SHP77 (cell line): ENCODE data around the gene GNAQ.

ENCODE experiments used
- DNase-seq, 2 experiments: peaks; one replicate each; lab custom pipeline; 2025; lab: John Stamatoyannopoulos, UW

The GNAQ gene

DNA sequence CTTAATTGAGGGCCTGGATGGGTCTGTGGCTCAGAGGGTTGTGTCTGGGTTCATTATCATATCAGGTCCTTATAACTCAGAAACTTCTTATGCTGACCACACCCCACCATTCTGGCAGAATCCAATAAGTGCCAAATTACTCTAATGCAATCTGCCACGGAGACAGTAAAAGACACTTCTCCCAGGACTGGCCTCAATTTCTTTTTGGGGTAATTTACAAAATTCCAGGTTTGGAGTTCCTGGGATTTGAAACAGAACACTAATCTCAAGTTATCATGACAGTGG is 187.8 kb downstream of the GNAQ start:
- DNase-seq, result no peak

DNA sequence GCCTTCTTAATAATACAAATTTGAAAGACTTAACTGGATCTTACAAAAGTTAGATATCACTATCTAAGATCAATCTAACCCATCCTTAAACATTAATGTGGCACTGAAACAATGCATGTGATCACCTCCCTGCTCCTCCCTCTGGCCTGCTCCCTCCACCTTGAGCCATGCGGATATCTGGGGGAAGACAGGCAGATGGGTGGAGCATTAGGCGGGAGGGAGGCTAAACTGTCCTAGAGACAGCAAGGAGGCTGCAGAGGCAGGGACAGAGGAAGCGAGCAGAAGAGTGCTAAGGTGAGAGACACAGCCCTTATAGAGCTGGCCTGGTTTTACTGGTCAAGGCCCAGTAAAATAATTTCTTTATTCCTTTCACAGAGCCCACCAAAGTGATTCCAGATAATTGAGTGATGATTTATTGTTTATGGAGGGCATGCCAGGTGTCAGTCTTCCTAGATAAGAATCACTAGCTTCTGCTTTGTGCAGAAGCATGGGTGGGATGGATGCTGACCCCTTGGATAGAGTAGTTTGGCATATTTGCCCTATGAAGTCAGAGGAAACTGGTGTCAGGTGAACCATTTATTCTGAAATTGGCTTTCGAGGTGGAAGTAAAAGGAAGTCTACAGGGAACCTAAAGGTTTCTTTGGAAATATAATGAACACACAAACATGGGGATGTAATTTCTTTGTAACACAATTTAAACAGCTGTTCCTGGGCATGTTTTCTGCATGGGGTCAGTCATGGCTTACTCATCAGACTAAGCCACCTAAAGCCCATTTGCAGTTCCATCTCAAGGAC is 188.3 kb downstream of the GNAQ start:
- no peak for DNase-seq

DNA sequence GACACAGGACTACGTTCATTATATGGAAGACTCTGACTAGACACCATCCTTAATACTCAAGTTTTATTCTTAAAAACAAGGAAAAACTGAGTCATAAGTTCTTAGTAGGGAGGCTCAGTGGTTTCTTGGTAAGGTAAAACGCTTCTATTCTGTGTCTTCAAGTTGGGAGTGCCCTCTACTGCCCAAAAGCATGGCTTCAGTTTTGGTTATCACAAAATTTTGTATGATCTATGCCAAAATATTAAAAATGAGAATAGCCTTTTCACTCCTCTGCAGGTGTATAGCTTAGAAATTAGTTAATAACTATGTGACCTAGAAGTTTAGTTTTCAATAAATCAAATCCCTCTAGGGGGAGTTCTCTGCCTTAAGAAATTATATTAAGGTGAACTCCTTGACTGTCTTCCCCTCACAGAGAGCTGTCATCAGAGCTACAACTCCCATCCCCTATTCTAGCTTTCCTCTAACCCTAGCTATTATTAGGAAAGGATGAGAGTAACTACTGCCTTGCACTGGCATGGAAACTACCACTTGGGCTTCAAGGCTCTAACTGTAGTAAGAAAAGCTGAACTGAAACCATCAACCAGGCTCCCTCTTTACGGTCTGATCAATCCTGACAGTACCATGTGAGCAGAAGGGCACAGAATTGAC is 189.7 kb downstream of the GNAQ start:
- no peak for DNase-seq

DNA sequence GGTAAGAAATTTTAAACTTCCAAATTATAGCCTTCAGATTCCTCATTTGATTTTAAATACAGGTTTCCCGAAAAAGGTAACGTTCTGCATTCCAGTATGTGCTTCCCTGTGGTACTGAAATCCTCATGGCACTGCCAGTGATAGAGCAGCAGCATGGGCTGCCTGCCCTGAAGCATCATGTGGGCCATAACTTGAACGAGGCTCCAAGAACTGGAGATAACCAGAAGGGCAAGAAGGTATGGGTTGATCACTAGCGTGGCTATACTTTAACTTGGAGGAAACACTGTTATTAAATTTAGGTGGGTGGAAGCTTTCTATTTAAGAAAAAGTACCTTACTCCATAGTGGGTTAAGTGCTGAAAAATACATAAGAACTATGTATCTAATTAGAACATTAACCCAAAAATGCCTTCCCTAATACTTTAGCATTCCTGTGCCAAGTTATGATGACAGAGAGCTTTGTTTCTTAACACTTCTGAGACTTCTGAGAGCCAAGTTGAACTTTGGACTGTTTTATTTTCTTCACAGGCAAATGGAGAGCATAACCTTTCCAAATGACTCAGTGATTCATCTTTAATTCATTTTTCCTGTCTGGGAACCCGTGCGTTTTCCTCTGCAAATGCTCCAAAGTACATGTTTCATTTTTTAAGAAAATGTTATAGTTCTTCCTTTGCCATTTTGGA is 192.0 kb downstream of the GNAQ start:
- DNase-seq, result no peak

DNA sequence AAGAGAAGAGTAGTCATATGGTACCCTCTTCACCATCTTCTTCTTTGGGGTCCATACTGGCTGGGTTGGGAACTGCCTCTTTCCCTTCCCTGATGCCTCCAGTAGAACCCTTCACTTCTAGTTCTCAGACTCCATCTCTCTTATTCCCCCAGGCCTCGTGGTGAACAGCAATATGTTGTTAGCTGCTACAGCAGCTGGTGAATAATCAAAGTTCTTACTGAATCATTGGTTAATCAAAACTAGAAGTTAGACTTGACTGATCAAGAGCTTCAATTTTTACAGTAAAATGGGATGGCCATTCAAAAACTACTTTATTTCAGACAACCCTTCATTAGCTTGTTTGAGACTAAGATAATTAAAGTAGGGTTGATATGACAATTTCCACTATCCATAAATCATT is 192.6 kb downstream of the GNAQ start:
- no peak for DNase-seq

DNA sequence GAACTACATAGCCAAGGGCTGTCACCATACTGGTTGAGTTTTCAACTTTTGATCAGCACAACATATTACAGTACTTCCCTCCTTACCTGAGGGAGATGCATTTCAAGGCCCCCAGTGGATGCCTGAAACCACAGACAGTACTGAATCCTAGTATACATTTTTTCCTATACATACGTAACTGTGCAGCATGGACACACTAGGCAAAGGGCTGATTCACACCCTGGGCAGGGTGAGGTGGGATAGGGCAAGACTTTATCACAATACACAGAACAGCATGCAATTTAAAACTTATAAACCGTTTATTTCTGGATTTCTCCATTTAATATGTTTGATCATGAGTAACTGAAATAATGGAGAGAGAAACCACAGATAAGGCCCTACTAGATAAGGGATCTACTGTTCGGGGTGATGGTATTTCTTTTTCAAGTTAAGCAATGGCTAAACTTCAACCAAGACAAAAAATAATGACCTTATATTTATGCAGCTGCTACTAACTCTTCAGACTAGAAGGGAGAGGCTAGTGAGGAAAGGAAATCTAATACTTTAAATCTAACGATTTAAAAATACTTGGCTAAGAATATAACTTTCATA is 196.6 kb downstream of the GNAQ start:
- no peak for DNase-seq

DNA sequence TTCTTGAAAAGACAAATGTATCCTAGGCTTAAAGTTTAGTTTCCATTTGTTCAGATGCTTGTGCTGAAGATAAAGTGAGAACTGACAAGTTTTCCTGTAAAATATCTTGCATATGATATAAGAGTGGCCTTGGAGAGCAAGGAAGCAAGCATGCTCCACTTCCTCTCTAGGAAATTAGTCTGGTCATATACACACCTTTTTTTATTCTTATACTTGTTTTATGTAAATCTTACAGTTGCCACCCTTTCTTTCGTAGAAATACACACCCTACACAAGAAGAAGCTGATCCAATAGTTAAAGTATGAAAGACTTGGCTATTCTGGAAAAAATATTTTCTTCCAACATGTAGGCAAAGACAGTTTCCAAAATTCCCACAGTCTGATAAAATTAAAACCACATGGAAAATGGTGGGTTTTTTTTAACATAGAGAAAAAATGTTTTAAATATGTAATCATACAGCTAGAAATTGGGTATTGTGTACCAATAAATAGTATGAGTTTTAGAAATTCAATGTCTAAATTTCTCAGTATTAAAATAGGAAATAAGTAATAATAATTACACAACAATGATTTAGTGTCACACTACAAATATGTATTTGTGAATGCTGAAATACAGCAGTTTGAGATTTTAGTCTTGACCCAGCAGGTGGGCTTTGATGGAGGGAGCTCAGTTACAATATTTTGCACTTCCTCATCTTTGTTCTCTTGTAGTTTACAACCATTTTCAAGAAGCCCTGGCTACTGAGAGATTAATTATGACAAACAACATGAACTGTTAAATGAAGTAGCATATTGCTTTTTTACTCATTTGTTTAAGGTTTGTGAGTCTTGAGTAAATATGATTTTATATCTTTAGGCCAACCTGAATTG is 197.8 kb downstream of the GNAQ start:
- DNase-seq, result no peak

DNA sequence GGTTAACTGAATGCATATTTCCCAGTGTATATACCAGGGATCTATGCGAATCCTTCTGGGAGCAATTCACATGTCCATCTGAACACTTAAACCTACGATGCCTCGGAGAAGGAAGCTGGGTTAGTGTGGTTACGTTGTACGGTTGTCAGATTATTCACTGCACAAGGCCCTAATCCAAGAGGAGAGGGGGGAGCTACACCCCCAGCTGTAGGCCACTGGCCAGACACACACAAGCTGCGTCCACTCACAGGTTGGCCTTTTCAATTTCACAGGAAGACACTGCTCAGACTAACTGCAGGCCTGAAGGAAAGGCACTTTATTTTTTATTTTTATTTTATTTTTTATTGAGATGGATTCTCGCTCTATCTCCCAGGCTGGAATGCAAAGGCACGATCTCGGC is 199.0 kb downstream of the GNAQ start:
- DNase-seq, result no peak

DNA sequence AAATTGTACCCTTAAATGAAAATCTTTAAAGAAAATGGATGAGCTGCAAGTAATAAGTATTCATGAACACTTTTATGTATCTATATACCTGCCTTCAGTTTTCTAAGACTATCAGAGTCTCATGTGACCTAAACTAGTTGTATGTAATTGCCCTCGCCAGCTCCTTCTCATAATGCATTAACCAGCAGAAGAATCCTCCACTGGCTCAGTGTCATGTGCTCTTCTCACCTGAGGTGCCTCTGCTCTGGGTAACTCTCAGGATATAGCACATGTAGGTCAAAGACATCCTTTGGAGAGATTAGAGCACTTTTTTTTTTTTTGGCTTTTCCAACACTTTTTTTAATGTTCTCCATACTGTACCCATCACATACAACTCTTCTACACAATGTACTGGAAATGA is 199.8 kb downstream of the GNAQ start:
- DNase-seq, result no peak

DNA sequence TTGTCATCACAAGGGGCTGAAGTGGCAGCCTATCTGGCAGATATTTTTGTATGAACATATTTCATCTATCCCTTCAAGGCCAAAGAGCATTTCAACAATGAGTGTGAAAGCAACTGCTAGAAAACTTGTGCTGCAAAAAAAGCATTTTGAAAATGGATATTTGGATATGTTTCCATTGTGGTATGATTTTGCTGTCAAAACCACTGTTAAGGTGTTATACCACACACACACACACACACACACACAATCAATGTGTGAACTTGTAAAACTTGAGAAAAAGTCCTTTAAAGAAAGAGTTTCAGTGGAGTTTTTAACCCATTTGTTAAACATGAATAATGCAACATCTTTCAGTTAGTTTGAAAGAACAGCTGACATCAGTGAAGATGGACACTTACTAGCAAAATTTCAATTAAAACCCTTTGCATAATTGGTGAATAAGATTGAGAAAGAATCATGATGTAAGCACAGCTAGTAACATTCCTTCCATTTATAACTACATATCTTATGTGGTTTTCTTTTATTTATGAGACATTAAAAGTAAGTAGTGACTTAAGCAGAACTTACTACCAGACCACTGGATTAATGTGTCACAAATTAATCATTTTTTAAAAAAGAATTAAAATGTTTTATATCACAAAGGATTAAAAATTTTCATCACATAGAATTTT is 200.9 kb downstream of the GNAQ start:
- DNase-seq, result no peak

DNA sequence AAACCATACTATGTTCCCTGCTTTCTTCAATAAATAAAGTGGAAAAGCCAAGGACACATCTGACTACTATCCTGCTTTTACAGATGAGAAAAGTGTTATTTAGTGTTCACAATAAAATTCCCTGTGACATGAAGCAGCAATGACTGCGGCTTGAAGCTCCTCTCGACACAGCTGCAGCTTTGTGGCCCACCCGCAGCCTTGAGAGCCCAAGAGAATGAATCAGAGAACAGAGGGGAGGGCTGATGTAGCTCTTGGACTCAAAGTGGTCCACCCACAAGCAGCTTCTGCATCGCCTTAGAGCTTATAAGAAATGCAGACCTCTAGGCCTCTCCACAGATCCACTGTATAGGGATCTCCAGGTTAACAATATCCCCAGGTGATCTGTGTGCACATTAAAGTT is 202.2 kb downstream of the GNAQ start:
- DNase-seq, result no peak

DNA sequence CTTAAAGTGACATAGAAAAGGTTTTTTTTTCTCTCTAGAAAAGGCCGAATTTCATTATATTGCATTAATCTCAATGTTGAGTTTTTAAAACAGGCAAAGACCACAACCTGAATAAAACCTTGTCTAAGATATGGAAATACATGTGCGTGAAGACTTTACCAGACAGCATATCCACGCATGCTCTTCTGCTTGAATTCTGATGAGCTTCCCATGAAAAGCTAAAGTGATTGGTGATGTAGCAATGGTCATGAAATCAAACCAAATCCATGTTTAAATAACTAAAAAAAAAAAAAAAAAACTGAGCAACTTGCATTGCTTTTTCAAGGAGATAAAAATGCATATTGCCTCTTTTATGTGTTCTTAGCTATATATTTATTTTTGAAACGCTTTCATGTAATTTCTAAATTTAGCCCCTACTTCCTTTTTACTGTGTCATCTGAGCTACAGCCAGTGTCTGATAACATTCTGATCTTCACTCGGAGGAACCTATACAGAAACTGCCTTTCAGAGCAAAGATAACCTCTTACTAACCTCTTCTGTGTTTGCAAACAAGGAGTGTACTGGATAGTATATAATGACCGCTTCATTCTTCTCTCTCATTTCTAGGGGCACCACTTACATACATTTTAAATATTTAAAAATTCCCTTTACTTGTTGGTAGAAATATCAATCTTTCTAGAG is 204.4 kb downstream of the GNAQ start:
- no peak for DNase-seq

DNA sequence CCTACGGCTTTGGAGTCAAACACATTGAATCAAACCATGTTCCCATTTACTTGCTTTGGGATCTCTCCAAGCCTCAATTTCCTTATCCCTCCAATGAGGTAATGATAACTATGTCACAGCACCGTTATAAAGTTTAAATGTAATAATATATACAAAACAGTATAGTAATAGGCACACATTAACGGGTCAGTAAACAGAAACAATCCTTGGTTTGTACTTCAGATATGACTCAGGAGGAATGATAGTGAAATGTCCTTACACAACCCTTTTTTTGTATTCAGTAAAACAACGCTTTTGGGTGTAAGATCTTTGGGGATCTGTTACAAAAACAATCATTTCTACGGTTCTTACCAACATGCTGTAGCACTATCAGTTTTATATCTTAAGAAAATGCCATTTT is 205.0 kb downstream of the GNAQ start:
- DNase-seq, result no peak

DNA sequence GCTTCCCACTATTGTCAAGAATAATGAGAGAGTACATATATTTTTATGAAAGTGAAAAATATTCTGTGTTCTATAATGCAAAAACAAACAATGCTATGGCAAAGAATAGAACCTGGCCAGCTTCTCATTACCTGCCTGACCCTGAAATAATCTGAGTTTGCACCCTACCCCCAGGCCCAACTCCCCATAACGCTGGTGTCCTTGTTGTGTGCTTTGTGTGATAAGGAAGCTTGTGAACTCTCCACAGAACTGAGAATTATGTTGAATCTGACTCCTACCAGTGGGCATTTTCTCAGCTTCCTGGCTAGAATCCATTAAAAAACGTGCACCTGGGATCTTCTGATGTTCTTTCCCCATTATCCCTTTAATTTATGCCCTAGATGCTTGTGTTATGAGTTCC is 205.5 kb downstream of the GNAQ start:
- no peak for DNase-seq

DNA sequence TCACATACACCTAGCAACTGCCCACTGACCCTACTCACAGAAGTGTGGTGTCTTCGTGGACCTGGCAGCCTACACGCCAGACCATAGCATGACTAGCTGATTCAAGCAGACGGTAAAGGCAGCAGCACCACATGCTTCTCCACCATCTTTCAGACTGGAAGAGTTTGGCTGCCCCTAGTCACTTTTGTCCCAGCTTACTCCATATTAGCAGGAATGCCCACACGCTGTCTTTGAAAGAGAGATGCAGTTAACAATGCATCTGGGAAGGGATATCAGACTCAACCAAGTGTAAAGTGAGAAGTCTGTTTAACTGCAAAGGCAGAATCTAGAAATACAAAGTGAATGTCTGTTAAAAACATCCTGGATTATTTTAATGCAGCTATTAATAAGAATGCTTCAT is 206.2 kb downstream of the GNAQ start:
- DNase-seq, result no peak

DNA sequence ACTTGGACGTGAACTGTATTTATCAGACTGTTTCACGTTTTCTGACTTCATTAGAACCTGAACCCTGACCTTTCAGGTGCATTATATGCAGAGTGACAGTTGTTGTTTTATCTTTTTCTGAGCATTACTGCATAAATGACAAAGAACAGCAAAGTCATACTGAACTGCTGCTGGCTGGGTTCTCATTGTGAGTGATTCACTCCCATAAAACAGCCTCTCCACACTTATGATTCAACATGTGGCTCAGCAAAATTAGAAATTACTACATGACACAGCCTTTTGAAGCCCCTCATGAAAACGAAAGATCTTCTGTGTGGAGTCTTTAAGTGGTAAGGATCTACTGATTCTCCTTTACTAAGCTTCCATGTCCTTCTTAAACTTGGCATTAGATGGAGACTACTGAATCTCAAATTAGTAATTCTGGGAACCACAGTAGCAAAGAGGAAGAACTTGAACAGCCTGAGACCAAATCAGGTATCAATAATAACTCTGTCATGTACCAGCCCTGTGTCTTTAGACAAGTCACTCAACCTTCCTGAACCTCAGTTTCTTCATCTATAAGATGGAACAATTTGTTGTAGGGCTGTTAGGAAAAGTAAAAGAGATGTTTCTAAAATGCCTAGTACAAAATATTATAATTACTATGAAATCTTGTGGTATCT is 211.2 kb downstream of the GNAQ start:
- no peak for DNase-seq

DNA sequence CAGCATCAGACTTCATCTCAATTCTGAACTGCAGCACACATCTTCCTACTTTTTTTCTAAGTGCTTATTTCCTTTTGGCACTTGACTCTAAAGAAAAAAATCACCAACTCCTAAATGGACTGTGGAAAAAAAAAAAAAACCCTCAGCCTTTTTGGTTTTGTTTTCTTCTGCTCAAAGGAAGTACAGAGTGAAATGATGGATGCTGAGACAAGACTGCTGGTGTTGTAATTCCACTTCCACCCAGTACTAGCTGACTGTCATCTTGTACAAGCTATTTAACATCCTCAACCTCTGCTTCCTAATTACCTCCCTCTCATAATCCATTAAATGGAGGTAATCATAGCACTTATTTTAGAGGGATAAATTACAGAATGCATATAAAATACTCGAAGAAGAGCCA is 212.0 kb downstream of the GNAQ start:
- no peak for DNase-seq

DNA sequence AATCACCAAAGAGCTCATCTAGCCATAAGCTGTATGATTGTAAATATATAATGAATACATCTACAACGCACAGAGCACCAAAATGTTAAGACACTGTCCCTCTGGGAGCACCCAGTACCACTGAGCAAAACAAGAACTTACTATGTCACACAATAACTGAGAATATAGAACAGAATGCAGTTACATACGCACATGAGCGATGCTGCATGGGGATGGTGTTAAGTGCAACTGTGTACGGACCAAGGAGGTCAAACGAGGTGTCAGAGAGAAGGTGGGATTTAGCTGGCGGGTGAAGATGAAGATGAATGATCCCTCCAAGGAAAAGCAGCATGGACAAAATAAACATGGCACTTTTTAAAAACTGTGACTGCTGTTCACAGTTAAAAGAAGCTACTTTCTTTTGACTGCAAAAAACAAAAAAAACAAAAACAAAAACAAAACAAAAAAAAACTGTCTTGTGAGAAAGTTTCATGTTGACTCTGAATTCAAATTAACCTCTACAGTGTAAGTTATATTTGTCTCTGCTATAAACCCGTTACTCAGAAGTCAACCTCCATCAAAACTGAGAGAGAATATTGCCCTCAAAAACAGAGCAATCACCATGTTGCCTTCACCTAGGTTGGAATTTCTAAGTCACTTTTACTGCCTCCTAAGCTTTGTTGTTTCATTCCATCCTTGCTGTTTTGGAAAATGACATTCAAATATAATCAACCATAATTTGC is 213.9 kb downstream of the GNAQ start:
- no peak for DNase-seq

DNA sequence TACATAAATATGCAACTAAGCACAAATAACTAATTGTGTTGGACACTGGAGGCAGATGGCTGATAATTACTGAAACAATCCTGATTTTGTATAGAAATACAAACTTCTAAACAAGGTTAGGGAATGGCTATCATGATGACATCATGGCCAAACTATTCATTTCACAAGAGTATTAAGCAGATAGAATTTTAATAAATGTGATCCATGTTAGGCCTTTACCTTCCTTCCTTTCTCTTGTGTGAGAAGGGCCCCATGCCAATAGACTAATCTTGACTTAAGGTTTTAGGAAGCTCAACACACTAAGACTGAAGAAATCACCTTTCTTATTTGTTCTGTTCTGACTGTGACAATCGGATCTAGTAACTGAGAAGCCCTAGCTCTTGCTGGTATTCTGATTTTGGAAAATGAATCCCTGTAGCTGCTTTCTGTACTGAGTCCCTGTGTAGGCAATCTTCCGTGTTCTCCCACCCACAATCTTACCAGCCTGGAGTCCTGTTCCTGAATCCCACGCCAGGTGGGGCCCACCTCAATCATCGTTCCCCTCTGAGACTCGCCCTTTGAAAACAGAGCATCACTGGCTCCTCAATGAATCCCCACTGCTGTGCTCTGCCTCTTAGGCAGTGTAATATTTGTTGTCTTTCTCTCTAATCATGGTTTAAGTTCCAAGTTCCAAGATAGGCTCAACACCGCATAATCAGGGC is 214.8 kb downstream of the GNAQ start:
- no peak for DNase-seq
